Measurements from ENCODE around the gene THSD7B.

Gene THSD7B

GRCh38 chr2:137405496-137405895 is 640.2 kb downstream of the THSD7B start:
- Histone ChIP-seq H3K79me2 (ENCODE audit: insufficient read depth, low read length) (no peaks in the 10 kb centered on the region), H3K9me2 (ENCODE audit: low read depth, low read length) (no peaks in the 10 kb centered on the region), H4K20me1 (ENCODE audit: insufficient read depth, low read length) (no peaks in the 10 kb centered on the region), H3K9me3 (ENCODE audit: low read length) (no peaks in the 10 kb centered on the region), H3K27ac (ENCODE audit: low read depth, low read length, poor library complexity, severe bottlenecking) (no peak overlapping the region), H3K4me1 (ENCODE audit: insufficient read depth, low read length, severe bottlenecking) (no peaks in the 10 kb centered on the region), H3F3A (ENCODE audit: insufficient read depth, low read length) (no peaks in the 10 kb centered on the region), H2AFZ (ENCODE audit: low read length) (no peak overlapping the region), H3K4me2 (ENCODE audit: low read length) (no peak overlapping the region), H3K9ac (ENCODE audit: low read length) (no peak overlapping the region), H3K4me3 (ENCODE audit: low read depth, low read length, poor library complexity, severe bottlenecking) (no peak overlapping the region), H3K27me3 (ENCODE audit: insufficient read depth, low read length) (no peaks in the 10 kb centered on the region), H3K36me3 (ENCODE audit: insufficient read depth, low read length) (no peaks in the 10 kb centered on the region)
- TF ChIP-seq EZH2 (IDR thresholded peaks at IDR 0.05; ENCODE audit: borderline replicate concordance, low read length) (no peak), CTCF (IDR thresholded peaks at IDR 0.05; ENCODE audit: low read length) (no peak)

GRCh38 chr2:137411585-137411984 is 646.2 kb downstream of the THSD7B start:
- Histone ChIP-seq H2AFZ (ENCODE audit: low read length) (no peak overlapping the region), H3K4me3 (ENCODE audit: low read depth, low read length, poor library complexity, severe bottlenecking) (no peak overlapping the region), H4K20me1 (ENCODE audit: insufficient read depth, low read length) (no peaks in the 10 kb centered on the region), H3K4me1 (ENCODE audit: insufficient read depth, low read length, severe bottlenecking) (no peaks in the 10 kb centered on the region), H3K27me3 (ENCODE audit: insufficient read depth, low read length) (no peaks in the 10 kb centered on the region), H3F3A (ENCODE audit: insufficient read depth, low read length) (no peaks in the 10 kb centered on the region), H3K9me3 (ENCODE audit: low read length) (no peaks in the 10 kb centered on the region), H3K9ac (ENCODE audit: low read length) (no peak overlapping the region), H3K9me2 (ENCODE audit: low read depth, low read length) (no peaks in the 10 kb centered on the region), H3K36me3 (ENCODE audit: insufficient read depth, low read length) (no peaks in the 10 kb centered on the region), H3K4me2 (ENCODE audit: low read length) (no peak overlapping the region), H3K27ac (ENCODE audit: low read depth, low read length, poor library complexity, severe bottlenecking) (no peak overlapping the region), H3K79me2 (ENCODE audit: insufficient read depth, low read length) (no peaks in the 10 kb centered on the region)
- TF ChIP-seq CTCF (IDR thresholded peaks at IDR 0.05; ENCODE audit: low read length): no peak
- no peak for TF ChIP-seq EZH2 (IDR thresholded peaks at IDR 0.05; ENCODE audit: borderline replicate concordance, low read length)

GRCh38 chr2:137420744-137421143 is 655.4 kb downstream of the THSD7B start:
- H2AFZ ChIP-seq (ENCODE audit: low read length): no peak overlapping the region
- no peak overlapping the region for H3K27ac ChIP-seq (ENCODE audit: low read depth, low read length, poor library complexity, severe bottlenecking)
- no peaks in the 10 kb centered on the region for H3F3A ChIP-seq (ENCODE audit: insufficient read depth, low read length)
- no peaks in the 10 kb centered on the region for H3K9me3 ChIP-seq (ENCODE audit: low read length)
- H4K20me1 ChIP-seq (ENCODE audit: insufficient read depth, low read length): no peaks in the 10 kb centered on the region
- H3K4me2 ChIP-seq (ENCODE audit: low read length): no peak overlapping the region
- no peaks in the 10 kb centered on the region for H3K79me2 ChIP-seq (ENCODE audit: insufficient read depth, low read length)
- no peaks in the 10 kb centered on the region for H3K27me3 ChIP-seq (ENCODE audit: insufficient read depth, low read length)
- H3K4me3 ChIP-seq (ENCODE audit: low read depth, low read length, poor library complexity, severe bottlenecking): no peak overlapping the region
- TF ChIP-seq EZH2 (IDR thresholded peaks at IDR 0.05; ENCODE audit: borderline replicate concordance, low read length): no peak
- no peak for TF ChIP-seq CTCF (IDR thresholded peaks at IDR 0.05; ENCODE audit: low read length)
- H3K36me3 ChIP-seq (ENCODE audit: insufficient read depth, low read length): no peaks in the 10 kb centered on the region
- H3K9me2 ChIP-seq (ENCODE audit: low read depth, low read length): no peaks in the 10 kb centered on the region
- no peaks in the 10 kb centered on the region for H3K4me1 ChIP-seq (ENCODE audit: insufficient read depth, low read length, severe bottlenecking)
- H3K9ac ChIP-seq (ENCODE audit: low read length): no peak overlapping the region
